HG02943 (cell line): Measurements from ENCODE around the gene EVA1A.
"Not testable (repeated sequence)": the region's sequence is repeated elsewhere in the genome, so short reads cannot be mapped to it uniquely, and the experiment has no call there.

Experiments used
- ATAC-seq: cut with Tn5 transposase; IDR thresholded peaks from one replicate; pipeline ENCODE4 v1.9.1; 2021; ENCODE audit warnings: mild to moderate bottlenecking, low read depth, moderate library complexity; ENCODE audit not compliant: unreplicated experiment

Gene EVA1A

GRCh38 chr2:75493230-75493629 is 67.5 kb downstream of the EVA1A start:
- ATAC-seq: no peak

- ATAC-seq: no peak
Measured at GRCh38 chr2:75491129-75491753, 69.5 kb downstream of the EVA1A start.

- no peak for ATAC-seq
Measured at GRCh38 chr2:75489721-75490120, 71.0 kb downstream of the EVA1A start.

- no peak for ATAC-seq
Measured at GRCh38 chr2:75488157-75488556, 72.6 kb downstream of the EVA1A start.

GRCh38 chr2:75486735-75487134 is 74.0 kb downstream of the EVA1A start:
- ATAC-seq: not testable (repeated sequence)

- no peak for ATAC-seq
Measured at GRCh38 chr2:75484840-75485239, 75.9 kb downstream of the EVA1A start.

GRCh38 chr2:75483878-75484277 is 76.9 kb downstream of the EVA1A start:
- ATAC-seq: no peak

GRCh38 chr2:75482398-75482797 is 78.3 kb downstream of the EVA1A start:
- ATAC-seq: no peak

GRCh38 chr2:75480971-75481836 is 79.5 kb downstream of the EVA1A start:
- no peak for ATAC-seq

GRCh38 chr2:75477696-75478095 is 83.0 kb downstream of the EVA1A start:
- not testable (repeated sequence) for ATAC-seq

- ATAC-seq: no peak
Measured at GRCh38 chr2:75476761-75477160, 84.0 kb downstream of the EVA1A start.

GRCh38 chr2:75475976-75476375 is 84.8 kb downstream of the EVA1A start:
- ATAC-seq: no peak

GRCh38 chr2:75475049-75475448 is 85.7 kb downstream of the EVA1A start:
- no peak for ATAC-seq

- no peak for ATAC-seq
Measured at GRCh38 chr2:75474115-75474514, 86.6 kb downstream of the EVA1A start.

GRCh38 chr2:75466708-75467311 is 93.9 kb downstream of the EVA1A start:
- ATAC-seq: no peak

GRCh38 chr2:75465317-75465984 is 95.3 kb downstream of the EVA1A start:
- ATAC-seq: no peak

GRCh38 chr2:75464348-75464946 is 96.3 kb downstream of the EVA1A start:
- ATAC-seq: no peak

- no peak for ATAC-seq
Measured at GRCh38 chr2:75462721-75463120, 98.0 kb downstream of the EVA1A start.

GRCh38 chr2:75462206-75462605 is 98.5 kb downstream of the EVA1A start:
- ATAC-seq: no peak

GRCh38 chr2:75460630-75461029 is 100.1 kb downstream of the EVA1A start:
- no peak for ATAC-seq
